Skin epidermis (tissue), 12 donors: ENCODE results near the gene GLIS1.

Experiments
- H3K27ac ChIP-seq, 21 experiments: fragments of 200-600 bp; sonication (generic) in 11 of 21; one replicate each; pipeline ENCODE4 v1.5.0; 2020; ENCODE audit warnings: mild to moderate bottlenecking in 3 of 21, inconsistent platforms in 2 of 21, moderate library complexity in 2 of 21
- H3K4me3 ChIP-seq, 7 experiments: fragments of 200-600 bp; sonication (generic) in 2 of 7; one replicate each; pipeline ENCODE4 v1.5.0; 2020; ENCODE audit warnings: inconsistent platforms in 2 of 7, mild to moderate bottlenecking in 2 of 7, moderate library complexity in 1 of 7

The GLIS1 gene

GRCh38 chr1:53644909-53645689, 93.9 kb downstream of the GLIS1 start:
- Histone ChIP-seq H3K27ac (no peak overlapping the region), H3K4me3 (no peak overlapping the region)

DNA sequence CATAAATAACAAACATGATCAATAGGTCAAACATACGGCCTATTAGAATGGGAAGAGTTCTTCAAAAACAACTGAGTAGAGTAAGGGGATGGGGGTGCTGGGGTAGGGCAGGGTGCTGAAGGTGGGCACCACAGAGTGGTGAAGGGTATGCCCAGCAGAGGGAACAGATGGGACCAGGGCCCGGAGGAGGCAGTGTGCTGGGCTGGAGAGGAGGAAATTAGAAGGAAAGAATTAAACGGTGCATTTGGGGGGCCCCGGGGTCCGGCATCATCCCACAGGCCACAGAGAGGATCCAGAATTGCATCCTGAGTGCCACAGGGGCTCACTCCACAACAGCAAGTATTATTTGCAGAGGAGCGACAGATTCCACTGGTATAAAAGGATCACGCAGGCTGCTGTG, 94.5 kb downstream of the GLIS1 start:
- Histone ChIP-seq H3K4me3 (no peak overlapping the region), H3K27ac (no peak overlapping the region)

DNA sequence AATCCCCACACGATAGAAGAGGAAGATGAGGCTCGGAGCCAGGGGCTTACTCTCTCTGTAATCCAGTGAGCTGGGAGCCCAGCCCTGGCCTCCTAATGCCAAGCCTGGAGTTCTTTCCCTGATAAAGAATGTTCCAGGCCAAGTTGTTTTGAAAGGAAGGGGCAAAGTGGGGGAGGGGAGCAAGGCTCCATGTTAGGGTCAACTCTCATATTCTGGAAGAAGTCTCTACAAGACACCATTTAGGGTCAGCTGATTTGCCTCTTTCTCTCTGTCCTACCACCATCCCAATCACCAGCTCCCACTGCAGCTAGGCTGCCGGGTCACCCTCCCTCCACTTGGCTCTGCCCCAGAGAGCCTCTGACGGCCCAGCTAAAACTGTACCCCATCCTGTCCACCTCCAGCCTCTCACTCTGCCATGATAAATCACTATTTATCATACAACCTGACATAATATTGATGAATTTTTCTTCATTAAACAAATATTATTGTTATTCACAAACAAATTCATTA, 95.0 kb downstream of the GLIS1 start:
- Histone ChIP-seq H3K27ac (no peak overlapping the region), H3K4me3 (no peak overlapping the region)

- H3K4me3 ChIP-seq: no peak overlapping the region
- no peak overlapping the region for H3K27ac ChIP-seq
Measured at GRCh38 chr1:53643041-53643880, 95.7 kb downstream of the GLIS1 start.

GRCh38 chr1:53642607-53643006, 96.4 kb downstream of the GLIS1 start:
- H3K27ac ChIP-seq: no peak overlapping the region

DNA sequence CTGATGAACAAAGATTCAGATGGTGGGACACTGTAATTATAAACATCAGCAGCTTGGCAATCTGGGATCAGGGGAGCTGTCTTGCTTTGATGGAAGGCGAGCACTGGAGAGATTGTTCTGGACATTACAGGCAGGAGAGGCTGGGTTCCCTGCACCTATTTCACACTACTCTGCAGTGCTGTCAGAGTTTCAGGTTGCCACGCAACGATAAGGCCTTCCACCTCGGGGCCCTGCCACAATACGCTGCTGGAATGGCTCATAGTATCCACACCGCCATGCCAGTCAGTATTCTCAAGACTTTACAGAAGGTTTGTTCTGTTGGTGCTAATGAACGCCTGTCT, 96.8 kb downstream of the GLIS1 start:
- Histone ChIP-seq H3K27ac (no peak overlapping the region), H3K4me3 (no peak overlapping the region)

More at GRCh38 chr1:53642607-53643006, 96.4 kb downstream of the GLIS1 start:
- no peak overlapping the region for H3K4me3 ChIP-seq

DNA sequence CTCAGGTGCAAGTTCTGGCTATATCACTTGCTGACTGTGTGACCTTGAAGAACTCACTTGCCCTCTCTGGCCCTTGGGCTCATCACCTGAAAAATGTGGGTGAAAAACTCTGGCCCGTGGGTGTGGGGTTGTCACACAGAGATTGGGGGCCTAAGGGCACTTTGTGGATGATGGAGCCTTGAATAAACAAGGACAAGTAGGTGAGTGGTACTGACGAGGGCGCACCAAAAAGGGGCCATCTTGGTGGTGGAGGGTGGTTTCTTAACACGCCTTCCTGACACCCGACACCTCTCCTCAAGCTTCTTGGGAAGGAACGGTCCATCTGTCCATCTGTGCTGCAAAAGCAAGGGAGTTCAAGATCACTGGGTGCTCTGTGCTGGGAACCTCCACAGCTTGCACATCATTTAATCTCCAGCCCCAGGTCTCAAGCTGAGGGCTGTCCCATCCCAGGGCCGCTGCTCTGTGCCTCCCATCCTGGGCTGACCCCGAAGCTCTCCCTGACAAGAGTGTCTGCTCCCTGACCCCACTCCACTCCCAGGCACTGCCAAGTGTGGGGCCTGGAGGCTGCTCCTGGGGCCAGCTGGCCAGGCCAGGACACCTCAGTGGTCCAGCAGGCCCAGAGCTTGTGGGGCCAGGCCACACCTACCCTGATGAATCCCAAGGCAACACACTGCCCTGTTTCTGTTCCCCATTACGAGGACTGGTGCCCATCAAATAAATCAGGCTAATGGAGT, 97.3 kb downstream of the GLIS1 start:
- H3K27ac ChIP-seq: no peak overlapping the region
- H3K4me3 ChIP-seq: no peak overlapping the region

DNA sequence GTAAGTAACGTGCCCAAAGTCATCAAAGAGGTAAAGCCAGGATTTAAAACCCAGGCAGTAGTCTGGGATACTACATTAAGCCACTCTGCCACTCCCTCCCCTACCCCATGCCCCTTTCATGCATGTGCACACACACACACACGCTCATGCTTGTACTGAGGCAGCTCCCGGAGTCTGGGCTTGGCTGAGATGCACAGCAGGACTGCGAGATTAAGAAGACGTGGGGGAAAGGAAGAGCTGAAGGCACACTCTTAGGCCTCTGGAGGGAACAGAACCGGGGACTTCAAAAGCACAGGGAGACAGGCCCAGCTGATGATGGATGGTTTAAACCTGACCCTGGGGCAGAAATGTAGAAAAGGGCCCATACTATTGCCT, 98.3 kb downstream of the GLIS1 start:
- H3K4me3 ChIP-seq: no peak overlapping the region
- H3K27ac ChIP-seq: no peak overlapping the region

DNA sequence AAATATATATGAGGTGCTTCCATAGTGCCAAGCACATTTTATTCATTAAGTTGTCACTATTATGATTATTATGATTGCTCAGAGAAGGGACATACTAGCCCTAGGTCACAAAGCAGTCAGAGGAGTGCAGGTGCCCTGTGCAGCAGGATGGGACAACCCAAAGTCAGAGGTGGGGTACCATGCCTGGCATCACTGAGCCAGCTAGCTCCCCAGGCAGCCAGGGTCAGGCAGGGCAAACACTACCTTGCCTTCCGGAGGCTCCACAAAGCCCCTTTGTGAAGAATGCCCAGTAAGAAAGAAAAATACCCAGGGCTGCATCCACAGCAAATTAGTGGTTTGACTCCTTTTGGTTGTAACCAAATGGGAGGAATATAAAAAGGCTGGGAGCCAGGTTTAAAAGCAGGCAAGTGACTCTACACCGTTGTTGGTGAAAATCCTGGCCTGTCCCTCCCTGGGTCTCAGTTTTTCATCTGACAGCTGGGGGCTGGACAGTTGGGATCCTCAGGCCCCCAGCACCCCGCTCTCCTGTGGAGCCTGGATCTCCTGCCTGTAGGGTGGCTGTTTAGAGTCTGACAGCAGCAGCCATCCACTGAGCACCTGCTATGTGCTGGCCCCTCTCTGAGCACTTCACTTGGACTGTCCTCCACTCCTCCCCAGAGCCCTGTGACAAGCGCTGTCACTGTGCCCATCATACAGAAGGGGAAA, 98.8 kb downstream of the GLIS1 start:
- H3K27ac ChIP-seq: no peak overlapping the region

GRCh38 chr1:53639251-53639763, 99.7 kb downstream of the GLIS1 start:
- H3K4me3 ChIP-seq: no peak overlapping the region
- H3K27ac ChIP-seq: no peak overlapping the region

More for the DNA sequence above, 98.8 kb downstream of the GLIS1 start:
- H3K4me3 ChIP-seq: no peak overlapping the region

DNA sequence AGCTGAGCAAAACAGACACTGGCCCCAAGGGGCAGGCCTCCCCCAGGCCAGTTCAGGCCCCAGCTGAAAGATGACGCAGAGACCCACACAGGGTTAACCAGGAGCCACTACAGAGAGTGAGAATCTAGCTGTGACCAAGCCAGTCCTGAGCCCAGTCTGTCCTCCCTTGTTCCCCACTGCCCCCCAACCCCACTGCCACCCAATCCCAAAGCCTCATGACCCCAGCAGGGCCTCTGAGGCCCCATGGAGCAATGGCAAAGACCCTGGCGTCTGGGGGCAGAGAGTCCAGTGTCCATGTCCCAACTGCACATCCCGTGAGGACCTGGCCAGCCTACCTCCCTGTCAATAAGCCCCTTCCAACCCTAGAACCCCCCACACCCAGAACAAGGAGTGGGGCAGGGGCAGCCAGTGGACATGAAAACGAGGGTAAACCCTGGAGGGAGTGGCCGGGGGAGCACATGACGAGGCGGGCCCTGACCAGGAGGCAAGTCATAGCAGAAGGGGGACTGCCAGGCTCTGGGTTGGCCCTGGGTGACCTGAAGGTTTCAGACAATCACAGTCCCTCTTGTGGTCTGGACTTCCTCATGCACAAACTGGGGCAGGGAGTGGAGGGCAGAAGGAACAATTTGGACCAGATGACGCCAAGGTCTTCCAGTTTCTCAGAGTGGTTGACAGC, 100.5 kb downstream of the GLIS1 start:
- no peak overlapping the region for H3K4me3 ChIP-seq
- no peak overlapping the region for H3K27ac ChIP-seq

GRCh38 chr1:53637511-53638359, 101.2 kb downstream of the GLIS1 start:
- Histone ChIP-seq H3K27ac (no peak overlapping the region), H3K4me3 (no peak overlapping the region)

- Histone ChIP-seq H3K4me3 (no peak overlapping the region), H3K27ac (no peak overlapping the region)
Measured at GRCh38 chr1:53636621-53637171, 102.3 kb downstream of the GLIS1 start.

- H3K4me3 ChIP-seq: no peak overlapping the region
- no peak overlapping the region for H3K27ac ChIP-seq
Measured at GRCh38 chr1:53634571-53634979, 104.4 kb downstream of the GLIS1 start.

DNA sequence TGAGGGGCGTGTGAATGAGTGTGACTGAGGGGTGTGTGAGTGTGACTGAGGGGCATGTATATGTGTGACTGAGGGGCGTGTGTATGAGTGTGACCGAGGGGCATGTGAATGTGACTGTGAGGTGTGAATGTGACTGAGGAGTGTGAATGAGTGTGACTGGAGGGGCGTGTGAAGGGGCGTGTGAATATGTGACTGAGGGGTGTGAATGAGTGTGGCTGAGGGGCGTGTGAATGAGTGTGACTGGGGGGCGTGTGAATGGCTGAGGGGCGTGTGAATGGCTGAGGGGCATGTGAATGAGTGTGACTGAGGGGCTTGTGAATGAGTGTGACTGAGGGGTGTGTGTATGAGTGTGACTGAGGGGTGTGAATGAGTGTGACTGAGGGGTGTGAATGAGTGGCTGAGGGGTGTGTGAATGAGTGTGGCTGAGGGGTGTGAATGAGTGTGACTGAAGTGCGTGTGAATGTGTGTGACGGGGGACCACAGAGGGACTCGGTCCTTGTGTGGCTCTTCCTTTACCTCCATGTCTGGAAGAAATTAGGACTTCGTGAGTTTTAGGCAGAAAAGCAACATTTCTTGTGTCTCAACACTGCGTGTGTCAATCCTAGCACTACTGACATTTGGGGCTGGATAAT, 105.8 kb downstream of the GLIS1 start:
- Histone ChIP-seq H3K27ac (no peak overlapping the region), H3K4me3 (no peak overlapping the region)

DNA sequence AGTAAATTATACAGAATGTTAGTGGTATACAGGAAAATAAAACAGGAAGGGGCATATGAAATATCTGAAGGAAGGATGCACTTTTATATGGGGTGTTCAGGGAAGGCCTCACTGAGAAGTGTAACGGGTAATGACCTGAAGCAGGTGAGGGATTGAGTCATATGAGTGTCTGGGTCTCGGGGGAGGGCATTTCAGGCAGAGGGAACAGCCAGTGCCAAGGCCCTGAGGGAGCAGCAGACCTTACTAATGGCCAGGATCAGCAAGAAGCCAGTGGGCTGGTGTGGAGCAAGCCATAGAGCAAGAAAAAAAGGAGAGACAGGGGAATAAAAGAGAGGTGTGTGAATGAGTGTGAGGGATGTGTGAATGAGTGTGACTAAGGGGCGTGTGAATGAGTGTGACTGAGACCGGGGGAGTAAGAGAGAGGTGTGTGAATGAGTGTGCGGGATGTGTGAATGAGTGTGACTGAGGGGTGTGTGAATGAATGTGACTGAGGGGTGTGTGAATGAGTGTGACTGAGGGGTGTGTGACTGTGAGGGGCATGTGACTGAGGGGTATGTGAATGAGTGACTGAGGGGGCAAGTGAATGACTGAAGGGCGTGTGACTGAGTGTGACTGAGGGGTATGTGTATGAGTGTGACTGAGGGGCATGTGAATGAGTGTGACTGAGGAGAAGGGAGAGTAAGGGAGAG, 107.2 kb downstream of the GLIS1 start:
- H3K27ac ChIP-seq: no peak overlapping the region
- H3K4me3 ChIP-seq: no peak overlapping the region
